Right lung (tissue), 5 donors: ENCODE measurements around the gene GABPB1. TPM values are rescaled to one million over a fixed set of nuclear protein-coding genes. Genes with fewer than 3 reads are reported as not detected.

ENCODE experiments used
- DNase-seq, 2 donors: peaks; one replicate each; pipeline ENCODE4 v3.0.0-alpha.2; 2013
- polyA plus RNA-seq, 5 donors: library from polyadenylated mRNA; unstranded; fragments of 120-200 nt; gene quantifications; one replicate each; pipeline versions ENCODE4 v1.2.1 to v1.2.3, GENCODE V29; 2013; ENCODE audit warnings: inconsistent platforms in 1 of 5, low replicate concordance in 1 of 5; ENCODE audit not compliant: insufficient read length in 5 of 5, insufficient read depth in 1 of 5

Gene GABPB1
- polyA plus RNA-seq, 5 donors = 29.3 to 43.1 (median 38.9) TPM

DNA sequence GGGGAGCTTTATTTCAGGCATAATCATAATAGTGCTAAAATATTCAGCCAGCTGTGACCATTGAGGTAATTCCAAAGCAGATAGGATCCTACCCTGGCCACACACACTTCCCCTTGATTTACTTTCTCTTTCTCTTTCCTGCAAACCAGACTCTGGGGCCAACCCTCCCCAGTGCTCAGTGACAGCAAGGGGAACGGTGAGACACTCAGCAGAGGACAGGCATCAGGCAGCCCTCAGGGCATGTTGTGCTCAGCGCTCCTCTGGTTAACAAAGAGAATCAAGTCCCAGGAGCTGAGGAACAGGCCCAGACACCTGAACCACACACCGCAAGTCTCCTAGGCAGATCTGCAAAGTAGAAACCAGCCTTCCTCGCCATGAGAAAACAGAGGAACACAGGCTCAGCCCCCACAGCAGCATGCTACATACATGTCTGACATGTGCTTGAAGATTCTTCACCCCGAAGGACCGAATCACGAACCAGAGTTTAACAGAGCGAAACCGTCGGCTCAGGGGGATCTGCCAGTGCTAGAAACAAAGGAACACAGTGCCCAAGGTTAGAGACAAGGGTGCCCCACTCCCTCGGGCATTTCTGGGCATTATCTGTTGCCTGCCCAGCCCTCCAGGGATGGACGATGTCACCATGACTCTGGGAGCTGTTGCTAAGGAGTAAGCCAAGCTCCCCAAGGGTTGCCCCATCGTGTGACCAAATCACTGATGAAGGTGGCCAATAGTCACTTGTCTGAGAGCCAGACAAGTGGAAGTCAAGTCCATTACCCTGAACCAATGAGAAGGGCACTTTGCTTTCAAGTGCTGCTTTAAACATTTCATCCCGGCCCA, 107.0 kb downstream of the GABPB1 start:
- no peak for DNase-seq

- no peak for DNase-seq
Observed at GRCh38 chr15:50246631-50247030, 108.4 kb downstream of the GABPB1 start.

DNA sequence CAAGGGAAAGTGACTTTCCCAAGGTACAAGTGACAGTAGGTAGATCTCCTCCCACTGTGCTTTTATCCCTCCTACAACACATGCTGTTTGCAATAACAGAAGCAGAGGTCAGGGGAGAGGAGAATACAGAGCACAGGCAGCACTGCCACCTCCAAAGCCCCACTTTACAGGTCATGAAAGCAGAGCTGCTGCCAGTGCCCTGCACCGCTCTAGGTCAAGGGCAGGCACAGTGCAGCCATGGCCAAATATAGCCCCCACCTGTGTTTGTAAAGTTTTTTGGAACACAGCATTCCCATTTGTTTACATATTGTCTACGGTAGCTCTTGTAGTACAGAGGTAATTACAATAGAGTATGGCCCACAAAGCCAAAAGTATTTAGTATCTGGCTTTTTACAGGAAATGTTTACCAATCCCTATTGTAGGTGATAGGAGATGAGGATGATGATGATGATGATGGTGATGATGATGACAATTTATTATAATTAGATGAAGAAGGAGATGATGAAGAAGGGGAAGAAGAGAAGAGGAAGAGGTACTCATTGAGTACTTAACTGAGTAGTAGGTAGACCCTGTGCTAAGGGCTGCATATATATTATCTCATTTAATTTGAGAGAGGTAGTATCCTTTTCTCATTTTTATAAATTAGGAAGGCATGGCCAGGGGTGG, 109.9 kb downstream of the GABPB1 start:
- no peak for DNase-seq

- DNase-seq = no peak
Observed at GRCh38 chr15:50244153-50244552, 110.8 kb downstream of the GABPB1 start.

GRCh38 chr15:50241684-50242450, 113.1 kb downstream of the GABPB1 start:
- no peak for DNase-seq

DNA sequence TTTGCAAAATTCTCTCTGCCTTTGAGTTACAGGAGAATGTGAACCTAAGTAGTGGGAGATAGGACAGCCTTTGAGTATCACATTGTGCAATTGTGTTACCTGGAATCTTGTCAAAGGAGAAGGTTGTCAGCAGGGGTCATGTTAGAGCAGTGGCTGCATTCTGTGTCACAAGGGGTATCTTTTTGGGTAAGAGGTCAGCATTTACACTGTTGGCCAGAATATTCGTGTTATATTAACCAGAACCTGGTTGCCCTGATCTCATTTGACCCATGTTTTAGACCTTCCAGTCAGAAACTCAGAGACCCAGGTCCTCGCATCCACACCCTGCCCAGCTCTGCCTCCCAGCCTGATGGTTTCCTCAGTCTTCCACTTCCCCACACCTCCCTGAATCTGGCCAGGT, 116.7 kb downstream of the GABPB1 start:
- no peak for DNase-seq

- DNase-seq = no peak
Observed at GRCh38 chr15:50236433-50236832, 118.6 kb downstream of the GABPB1 start.

DNA sequence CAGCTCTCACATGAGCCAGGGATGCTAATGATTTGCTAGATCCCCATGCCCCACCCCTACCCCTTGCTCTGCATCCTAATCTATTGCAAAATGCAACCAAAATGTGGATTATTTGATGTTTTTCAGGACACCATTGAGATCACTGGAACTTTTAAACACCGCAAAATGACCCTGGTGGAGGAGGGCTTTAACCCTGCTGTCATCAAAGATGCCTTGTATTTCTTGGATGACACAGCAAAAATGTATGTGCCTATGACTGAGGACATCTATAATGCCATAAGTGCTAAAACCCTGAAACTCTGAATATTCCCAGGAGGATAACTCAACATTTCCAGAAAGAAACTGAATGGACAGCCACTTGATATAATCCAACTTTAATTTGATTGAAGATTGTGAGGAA, 119.2 kb downstream of the GABPB1 start:
- no peak for DNase-seq

DNA sequence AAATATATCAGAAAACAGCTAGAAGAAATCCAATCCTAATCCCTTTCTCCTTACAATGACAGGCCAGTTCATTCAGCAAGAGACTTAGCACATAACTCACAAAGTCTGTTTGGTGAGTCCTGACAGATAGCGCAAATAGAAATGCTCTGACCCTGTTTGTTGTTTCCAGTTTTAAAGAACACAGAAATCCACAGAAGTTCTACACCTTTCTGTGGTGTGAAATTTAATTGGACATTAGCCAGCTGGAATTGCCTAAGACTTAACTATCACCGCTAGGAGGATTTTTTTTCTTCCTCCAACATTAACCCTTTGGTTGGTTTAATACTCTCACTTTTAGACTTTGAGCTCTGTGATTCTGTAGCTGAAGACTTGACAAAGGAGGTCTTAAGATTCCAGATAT, 120.2 kb downstream of the GABPB1 start:
- DNase-seq = no peak

GRCh38 chr15:50233192-50233736, 121.7 kb downstream of the GABPB1 start:
- no peak for DNase-seq

DNA sequence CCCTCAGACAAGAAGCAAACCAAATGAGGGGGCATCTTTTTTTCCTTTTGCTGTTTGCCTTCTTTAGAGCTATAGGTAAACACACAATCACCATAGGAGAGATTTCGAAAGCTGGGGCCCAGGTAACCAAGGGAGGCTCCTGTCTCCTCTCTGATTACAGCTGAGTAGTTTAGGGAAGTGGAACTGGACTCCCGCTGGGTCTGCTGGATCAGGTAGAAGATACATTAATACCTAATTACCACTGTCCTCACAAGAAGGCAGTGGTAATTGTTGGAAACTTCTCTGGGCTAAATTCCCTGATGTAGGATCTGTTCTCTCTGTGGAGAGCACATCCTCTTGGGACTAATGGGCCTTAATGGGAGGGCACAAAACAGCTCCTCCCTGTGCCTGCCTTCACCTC, 122.2 kb downstream of the GABPB1 start:
- DNase-seq = no peak

- DNase-seq = no peak
Observed at GRCh38 chr15:50231761-50232160, 123.2 kb downstream of the GABPB1 start.

DNA sequence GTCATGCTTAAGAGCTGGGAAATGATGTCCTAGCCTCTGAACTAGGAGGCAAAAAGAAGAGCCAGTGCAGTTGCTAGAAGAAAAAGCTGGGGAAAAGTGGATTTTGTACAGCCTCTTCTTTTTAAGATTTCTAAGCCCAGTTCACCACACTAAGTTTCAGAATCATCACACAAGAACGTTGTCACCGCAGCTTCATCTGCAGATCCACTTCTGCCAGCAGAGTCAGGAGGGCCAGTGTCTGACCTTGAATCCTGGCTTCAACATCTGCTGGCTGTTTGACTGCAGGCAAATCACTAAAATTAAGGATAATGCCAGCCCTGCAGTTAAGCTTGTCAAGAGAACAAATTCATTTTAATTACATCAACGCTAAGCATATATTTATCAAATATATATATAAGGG, 125.7 kb downstream of the GABPB1 start:
- DNase-seq = no peak

GRCh38 chr15:50228866-50229265, 126.1 kb downstream of the GABPB1 start:
- DNase-seq = no peak

DNA sequence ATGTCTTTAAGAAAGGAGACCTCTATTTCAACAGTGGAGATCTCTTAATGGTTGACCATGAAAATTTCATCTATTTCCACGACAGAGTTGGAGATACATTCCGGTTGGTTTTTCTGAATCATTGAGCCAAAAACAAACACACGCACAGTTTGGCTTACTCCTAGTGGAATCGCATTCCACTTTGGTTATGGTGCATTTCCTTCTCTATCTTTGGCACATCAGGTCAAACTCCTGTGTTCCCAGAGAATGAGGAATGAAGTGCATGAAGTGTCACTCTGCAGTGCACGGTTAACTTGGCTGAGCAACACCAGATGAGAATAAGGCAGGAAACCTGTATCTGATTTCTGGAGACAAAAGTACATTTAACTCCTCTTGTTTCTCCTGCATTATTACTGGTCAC, 127.9 kb downstream of the GABPB1 start:
- DNase-seq = no peak

- DNase-seq = no peak
Observed at GRCh38 chr15:50225938-50226337, 129.1 kb downstream of the GABPB1 start.

Other genes with a start within 250 kb of the GABPB1 start
- gene ATP8B4, start 236.0 kb downstream of the GABPB1 start, polyA plus RNA-seq = 1 to 10 TPM; 1.7 to 3.0 (median 2.2) TPM
- 1 to 10 TPM; 4.0 to 8.8 (median 7.4) TPM for gene SLC27A2, start 173.0 kb downstream of the GABPB1 start, polyA plus RNA-seq
- 1 to 10 TPM in 3 of 5 donors, under 1 TPM in 2; 0.47 to 3.5 (median 1.0) TPM for gene HDC, start 89.5 kb downstream of the GABPB1 start, polyA plus RNA-seq
- gene USP8, start 69.2 kb upstream of the GABPB1 start, polyA plus RNA-seq = 10 to 100 TPM; 43.2 to 73.4 (median 62.7) TPM
- gene USP50, start 191.5 kb upstream of the GABPB1 start, polyA plus RNA-seq = 1 to 10 TPM in 1 of 5 donors, under 1 TPM in 3, not detected in 1; 0.10 to 1.1 (median 0.66) TPM